ENCODE data around the gene NANS.

GRCh38 chr9:98087420-98088354 is 31.2 kb downstream of the NANS start:
- TF ChIP-seq, protein P1, sequence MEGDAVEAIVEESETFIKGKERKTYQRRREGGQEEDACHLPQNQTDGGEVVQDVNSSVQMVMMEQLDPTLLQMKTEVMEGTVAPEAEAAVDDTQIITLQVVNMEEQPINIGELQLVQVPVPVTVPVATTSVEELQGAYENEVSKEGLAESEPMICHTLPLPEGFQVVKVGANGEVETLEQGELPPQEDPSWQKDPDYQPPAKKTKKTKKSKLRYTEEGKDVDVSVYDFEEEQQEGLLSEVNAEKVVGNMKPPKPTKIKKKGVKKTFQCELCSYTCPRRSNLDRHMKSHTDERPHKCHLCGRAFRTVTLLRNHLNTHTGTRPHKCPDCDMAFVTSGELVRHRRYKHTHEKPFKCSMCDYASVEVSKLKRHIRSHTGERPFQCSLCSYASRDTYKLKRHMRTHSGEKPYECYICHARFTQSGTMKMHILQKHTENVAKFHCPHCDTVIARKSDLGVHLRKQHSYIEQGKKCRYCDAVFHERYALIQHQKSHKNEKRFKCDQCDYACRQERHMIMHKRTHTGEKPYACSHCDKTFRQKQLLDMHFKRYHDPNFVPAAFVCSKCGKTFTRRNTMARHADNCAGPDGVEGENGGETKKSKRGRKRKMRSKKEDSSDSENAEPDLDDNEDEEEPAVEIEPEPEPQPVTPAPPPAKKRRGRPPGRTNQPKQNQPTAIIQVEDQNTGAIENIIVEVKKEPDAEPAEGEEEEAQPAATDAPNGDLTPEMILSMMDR (IDR thresholded peaks at IDR 0.05) = no peak
- TF ChIP-seq POLR2A (IDR thresholded peaks at IDR 0.05) (no peak), POLR2AphosphoS5 (IDR thresholded peaks at IDR 0.05) (no peak)
